Omental fat pad (tissue), 4 donors: ENCODE data around the gene RAI1. TPM values are rescaled to one million over a fixed set of nuclear protein-coding genes. Genes with fewer than 3 reads are reported as not detected.
A peak's percentile ranks its signal among the peaks of the same experiment; 100 is the strongest.

Source experiments
- ATAC-seq: fragments of 150-250 bp; one replicate; pipeline ENCODE4 v1.9.1; 2016; ENCODE audit warnings: mild to moderate bottlenecking, moderate library complexity; ENCODE audit not compliant: low FRiP score
- DNase-seq: peaks from one replicate; pipeline ENCODE4 v3.0.0-alpha.2; 2019; ENCODE audit warnings: low spot score
- CTCF ChIP-seq, 3 donors: fragments of 450-650 bp; IDR thresholded peaks; one replicate each; pipeline ENCODE4 v1.5.1; 2016 to 2017; ENCODE audit warnings: antibody characterized with exemption in 3 of 3, mild to moderate bottlenecking in 3 of 3, moderate library complexity in 2 of 3
- total RNA-seq, 4 donors: library from RNA; depleted of rRNA; stranded (reverse); fragments of >200 nt; gene quantifications; one replicate each; pipeline ENCODE4 v1.1.0, GENCODE V29; 2016

RAI1 gene
- total RNA-seq, 4 donors from 2014 or later: 6.7 to 30.6 (median 8.5) TPM

GRCh38 chr17:17830740-17831207 lies 149.5 kb downstream of the RAI1 start:
- ATAC-seq (no peak), DNase-seq (no peak)
- no peak for TF ChIP-seq CTCF (IDR thresholded peaks at IDR 0.05)

GRCh38 chr17:17831208-17832031 lies 150.2 kb downstream of the RAI1 start:
- no peak for TF ChIP-seq CTCF (IDR thresholded peaks at IDR 0.05)
- DNase-seq (no peak), ATAC-seq (no peak)

- TF ChIP-seq CTCF (IDR thresholded peaks at IDR 0.05): no peak
- ATAC-seq: no peak
- DNase-seq: no peak
Measured at GRCh38 chr17:17832032-17832363, 150.7 kb downstream of the RAI1 start.

GRCh38 chr17:17833658-17834357 lies 152.6 kb downstream of the RAI1 start:
- TF ChIP-seq CTCF (IDR thresholded peaks at IDR 0.05): no peak
- ATAC-seq: no peak
- DNase-seq: no peak

GRCh38 chr17:17834974-17835373 lies 153.7 kb downstream of the RAI1 start:
- no peak for ATAC-seq
- no peak for TF ChIP-seq CTCF (IDR thresholded peaks at IDR 0.05)
- no peak for DNase-seq

- ATAC-seq (peak; percentile 1), DNase-seq (no peak)
- no peak for TF ChIP-seq CTCF (IDR thresholded peaks at IDR 0.05)
Measured at GRCh38 chr17:17835415-17836249, 154.4 kb downstream of the RAI1 start.
